GM12891 (cell line): Measurements from ENCODE around the gene RCC2.

ENCODE experiments used
- POLR2A ChIP-seq: IDR thresholded peaks from 2 replicates; pipeline ENCODE4 v1.6.1; 2011; ENCODE audit warnings: low read depth, low read length, control low read depth
- POLR2AphosphoS5 ChIP-seq: IDR thresholded peaks from 2 replicates; pipeline ENCODE4 v1.6.1; 2011; ENCODE audit warnings: low read depth, low read length, control low read depth
- TAF1 ChIP-seq: IDR thresholded peaks from 2 replicates; pipeline ENCODE4 v1.6.1; 2011; ENCODE audit warnings: low read depth, low read length, control low read depth

DNA sequence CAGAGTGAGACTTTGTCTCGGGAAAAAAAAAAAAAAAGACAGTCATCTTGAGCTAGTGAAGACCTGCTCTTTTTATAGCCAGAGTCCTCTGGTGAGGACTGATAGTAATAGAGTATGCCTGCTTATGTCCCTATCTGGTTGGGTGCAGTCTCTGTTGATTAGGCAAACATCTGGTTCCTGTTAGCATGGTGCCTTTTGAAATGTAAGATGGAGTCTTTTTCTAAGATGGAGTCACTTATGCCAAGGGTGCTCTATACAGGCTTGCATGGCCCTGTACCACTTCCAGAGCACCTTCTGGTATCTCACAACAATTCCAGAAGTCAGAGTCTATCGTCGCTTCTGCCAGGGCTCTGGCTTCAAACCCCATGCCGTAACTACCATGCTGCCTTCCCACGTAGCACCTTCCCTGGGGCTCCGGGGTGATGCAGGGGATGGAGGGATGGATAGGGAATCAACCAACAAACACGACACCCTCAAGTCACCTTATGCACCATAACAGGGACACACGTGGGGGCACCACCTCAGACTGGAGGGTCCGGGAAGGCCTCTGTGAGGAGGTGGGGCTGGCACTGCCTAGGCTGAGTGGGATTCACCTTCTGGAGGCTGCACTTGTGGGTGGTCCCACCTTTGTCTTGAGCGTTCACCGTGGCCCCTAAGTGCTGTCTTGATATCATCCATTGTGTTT is 79.1 kb downstream of the RCC2 start:
- no peak for TF ChIP-seq POLR2A
- no peak for TF ChIP-seq POLR2AphosphoS5
- TF ChIP-seq TAF1: no peak
